Central memory CD4-positive, alpha-beta T cell (primary cell): ENCODE data around the gene STIL.

Experiments used
- DNase-seq: peaks from one replicate; pipeline ENCODE4 v3.0.0; 2022

The STIL gene

DNA sequence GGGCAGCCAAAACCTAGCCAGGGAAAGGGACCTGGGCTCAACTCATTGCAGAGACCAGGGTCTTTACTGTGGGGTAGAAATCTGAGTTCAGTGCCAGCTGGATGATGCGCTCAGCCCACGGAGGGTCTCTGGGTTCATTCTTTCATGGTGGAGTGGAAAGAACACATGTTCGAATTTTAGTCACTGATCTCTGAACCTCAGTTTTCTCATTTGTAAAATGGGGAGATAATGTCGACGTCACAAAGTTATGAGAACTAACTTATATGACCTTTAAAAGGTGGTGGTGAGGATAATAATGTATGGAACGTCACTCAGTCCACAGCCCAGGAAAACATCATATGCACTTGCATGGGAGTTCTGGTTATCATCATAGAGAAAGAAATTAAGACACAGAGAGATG lies 80.8 kb downstream of the STIL start:
- no peak for DNase-seq

DNA sequence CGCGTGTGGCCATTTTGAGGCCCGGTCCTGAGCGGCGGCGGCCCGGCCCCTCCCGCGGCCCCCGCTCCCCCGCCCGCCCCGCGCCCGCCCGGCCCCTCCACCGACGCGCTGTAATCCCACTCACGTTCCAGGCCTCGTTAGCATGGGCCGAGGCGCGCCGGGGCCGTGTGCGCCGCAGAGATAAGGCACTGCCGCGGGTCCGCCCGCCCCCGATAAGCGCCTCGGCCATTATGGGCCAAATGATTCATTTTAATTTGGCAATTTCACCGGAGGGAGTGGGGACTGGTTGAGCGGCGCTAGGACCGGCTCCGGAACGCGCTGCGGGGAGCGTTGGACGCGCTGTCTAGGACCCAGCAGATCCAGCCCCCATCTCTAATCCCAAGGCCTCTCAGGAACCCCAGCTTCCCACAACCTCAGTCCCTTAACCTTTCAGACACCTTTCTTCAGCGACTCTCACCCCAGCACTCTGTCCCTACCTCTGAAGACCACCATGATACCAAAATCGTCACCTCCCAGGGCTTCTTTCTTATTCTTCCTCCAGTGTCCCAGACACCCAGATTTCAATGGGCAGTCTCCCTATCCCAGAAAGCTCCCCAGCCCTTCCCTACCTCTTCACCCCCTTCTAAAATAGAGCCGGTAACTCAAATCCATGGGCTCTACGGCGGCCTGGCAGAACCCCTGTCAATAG lies 81.6 kb downstream of the STIL start, which contains the start of gene TAL1:
Gene TAL1 (minus strand): TSS at position 39 of the 688 bp plus-strand sequence. CDS start 6,337 bp downstream, outside the sequence.
- DNase-seq = no peak

DNA sequence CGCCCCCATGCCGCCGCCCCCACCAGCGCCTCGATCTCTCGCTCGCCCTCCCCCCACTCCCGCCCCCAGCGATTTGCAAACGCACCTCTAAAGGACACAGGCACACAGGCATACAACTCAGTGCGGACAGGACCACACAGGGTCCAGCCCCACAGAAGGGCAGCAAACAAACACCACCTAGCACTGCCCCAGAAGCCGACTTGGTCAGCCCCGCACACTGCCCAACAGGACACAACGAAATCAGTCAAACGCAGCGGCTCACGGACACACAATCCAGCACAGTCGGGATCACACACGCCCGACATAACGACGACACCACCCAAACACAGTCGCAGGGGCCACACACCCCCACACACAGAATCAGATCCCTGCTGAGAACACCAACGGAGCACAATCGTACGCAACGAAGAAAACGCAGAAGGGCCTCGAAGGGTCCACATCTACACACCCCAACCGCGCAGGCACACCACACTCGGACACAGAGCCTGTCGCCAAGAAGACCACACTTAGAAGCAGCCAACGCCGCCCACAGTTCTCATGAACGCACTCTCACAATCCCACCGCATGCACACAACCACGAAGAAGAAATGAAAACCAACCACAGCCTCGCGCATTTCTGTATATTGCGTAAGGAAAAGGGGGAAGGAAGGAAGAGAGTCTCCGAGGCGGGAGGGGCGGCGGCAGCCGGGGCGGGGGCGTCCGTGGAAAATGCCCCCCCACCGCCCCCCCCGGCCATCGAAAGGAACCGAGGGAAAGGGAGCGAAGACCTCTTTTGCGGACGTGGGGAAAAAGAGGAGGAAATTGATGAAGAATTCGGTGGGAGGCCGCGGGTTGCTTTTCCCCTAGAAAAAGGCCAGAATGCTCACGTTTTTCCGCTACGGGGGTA lies 82.4 kb downstream of the STIL start:
- peak; percentile 6 for DNase-seq

DNA sequence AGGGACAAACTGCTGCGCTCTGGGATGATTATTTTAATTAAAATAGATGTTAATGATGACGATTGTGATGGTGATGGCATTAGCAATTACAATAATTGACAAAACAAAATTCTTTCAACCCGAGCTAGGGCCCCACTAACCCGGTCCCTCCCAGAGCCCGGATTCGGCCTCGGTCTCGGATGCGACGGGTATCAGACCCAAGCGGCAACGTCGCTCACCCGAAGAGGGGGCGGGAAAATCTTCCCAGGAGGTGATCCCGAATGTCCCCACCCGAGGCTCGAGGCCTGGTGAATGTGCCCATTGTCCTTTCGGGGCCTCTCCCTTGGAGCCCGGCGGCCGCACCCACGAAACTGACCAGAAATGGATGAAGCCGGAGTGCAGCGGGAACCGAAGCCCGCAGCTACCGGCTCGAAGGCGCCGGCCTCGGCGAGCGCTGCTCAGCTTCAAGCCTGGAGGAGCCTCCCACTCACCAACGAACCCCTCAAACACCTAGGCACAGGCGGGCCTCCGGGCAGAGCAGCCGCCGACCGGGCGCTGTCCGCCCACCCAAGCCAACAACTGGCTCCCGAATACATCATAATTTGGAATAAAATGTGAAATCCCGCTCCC lies 83.2 kb downstream of the STIL start:
- no peak for DNase-seq

DNA sequence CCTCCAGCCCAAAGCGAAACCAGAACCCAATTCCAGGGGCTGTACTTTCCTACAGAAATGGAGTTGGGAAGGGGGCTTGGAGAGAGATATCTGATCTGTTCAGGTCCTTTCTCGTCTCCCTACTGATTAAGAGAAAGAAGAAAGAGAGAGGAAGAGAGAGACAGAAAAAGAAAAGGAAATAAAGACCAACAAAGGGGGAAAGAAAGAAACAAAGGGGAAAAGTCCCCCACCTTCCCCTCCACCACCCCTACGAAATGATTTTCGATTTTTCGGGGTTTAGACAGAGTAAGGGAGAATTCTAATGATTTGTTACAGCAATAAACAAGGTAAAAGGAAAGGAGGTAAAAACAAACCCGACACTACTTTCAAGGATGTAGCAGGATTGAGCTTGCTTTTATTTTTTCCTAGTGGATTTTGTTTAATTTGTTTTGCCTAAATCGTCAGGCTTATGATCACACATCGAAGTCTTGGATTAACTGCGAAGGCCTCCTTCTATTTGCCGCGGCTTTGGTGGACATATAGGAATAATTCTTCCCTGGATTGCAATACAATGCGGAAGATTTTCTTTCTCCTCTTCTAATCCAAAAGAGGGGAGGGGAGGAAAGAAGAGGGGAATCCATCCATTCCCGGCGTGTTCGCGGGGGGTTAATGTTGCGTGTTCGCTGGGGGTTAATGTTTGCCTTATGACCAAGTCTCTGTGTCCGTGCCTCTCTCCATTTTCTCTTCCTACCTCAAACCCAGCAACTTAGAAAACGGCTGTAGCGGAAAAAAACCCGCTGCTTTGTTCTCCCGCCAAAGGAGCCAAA lies 83.9 kb downstream of the STIL start:
- DNase-seq = no peak

DNA sequence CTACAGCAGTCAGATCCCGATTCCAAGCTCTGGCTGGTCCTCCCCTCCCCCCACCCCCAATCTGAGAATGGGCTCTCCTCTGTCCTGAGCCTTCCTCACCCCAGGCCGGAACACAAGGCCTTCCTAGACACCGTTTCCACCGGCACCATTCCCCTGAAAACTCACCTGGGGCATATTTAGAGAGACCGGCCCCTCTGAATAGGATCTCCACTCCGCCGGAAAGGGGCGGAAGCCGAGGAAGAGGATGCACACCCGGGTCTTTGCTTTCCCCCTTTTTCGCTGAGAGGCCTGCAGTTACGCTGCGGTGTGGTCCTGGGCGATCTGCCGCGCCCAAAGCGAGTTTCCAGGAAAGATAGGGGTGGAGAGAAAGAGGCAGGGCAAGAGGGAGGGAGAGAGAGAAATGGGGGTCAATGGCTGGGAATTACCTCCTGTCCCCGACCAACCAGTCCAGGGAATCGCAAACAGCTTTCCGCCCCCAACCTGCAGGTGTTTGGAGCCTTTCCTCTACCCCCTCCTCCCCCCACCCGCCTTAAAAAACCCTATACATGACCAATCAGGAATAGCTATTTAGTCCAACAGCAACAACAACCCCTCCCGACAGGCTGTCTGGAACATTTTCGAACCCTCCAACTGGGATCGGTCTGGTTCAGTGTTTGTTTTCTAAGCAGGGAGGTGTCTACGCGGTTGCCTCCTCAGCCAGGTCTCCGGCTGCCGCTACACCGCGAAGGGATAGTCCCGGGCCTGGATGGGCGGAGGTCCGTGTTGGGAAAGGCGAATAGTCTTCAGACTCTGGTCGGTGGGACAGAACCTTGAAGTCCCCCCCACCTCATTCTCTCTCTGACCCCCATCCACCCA lies 84.7 kb downstream of the STIL start:
- DNase-seq = no peak

DNA sequence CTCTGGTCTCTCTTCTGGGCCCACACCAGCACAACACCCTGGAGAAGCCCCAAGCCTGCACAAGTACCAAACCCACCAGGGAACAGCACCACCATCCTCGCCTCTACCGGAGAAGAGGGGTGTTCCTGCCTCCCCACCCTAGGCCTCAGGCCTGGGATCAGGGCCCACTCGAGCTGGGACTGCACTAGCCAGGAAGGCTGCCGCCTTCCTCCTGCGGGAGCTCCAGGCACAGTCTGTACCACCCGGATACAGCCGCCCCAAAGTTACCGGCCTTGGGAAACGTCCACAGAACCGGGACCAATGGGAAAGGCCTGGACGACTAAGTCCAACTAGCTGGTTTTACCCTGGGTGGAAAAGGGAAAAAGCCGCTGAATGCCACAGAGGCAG lies 85.3 kb downstream of the STIL start:
- no peak for DNase-seq

DNA sequence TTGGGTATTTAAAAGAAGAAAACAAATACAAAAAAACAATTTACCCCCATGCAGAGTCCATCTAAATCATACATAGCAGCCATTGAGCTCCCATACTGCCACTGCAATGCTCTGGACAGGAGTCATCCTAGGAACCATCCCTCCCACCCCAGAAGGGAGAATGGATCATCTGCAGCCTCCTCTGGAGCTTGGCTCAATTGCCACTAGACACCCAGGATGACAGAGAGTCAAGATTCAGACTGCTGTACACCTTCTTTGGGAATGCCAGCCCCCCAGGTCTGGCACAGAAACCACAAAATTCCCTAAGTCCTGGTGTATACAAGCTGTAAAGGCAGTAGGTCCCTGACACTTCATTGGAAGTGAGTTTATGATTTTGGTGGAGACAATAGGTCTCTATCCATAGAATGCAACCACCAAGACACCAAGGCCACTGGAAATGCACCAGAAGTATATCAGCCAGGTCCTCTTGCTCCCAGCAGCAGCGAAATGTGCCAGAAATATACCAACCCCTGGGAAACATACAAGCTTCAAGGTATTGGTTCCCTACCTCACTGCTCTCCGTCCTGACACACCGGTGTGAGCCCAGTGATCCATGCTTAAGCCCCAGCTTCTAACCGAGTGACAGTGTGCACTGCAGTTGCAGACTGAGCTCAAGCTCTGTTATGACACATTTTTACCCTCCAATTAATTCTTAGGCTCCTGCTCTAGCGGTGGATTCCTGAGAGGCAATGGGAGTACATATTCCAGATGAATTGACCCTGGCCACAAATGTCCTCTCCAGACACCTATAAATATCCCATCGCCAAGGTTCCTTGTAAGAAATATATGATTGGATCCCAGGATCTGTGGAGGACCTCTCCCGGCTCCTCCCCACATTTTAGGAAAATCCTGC lies 86.4 kb downstream of the STIL start:
- no peak for DNase-seq

DNA sequence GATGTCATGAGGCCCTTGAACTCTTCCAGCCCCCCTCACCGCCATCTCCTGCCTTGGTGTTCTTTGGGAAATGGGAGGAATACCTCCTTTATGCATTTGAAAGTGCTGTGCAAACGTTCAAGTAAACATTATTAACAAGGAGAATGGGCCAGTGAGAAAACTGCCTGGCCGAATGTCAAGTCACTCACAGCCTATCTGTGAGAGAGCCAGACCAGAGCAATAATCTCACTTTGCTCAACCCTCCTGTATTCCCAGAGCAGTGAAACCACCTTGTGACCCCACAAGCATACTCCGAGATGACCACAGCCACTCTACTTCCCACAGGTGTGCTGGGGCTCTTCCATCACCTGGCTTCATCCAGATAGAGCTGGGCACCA lies 87.1 kb downstream of the STIL start:
- DNase-seq = no peak

DNA sequence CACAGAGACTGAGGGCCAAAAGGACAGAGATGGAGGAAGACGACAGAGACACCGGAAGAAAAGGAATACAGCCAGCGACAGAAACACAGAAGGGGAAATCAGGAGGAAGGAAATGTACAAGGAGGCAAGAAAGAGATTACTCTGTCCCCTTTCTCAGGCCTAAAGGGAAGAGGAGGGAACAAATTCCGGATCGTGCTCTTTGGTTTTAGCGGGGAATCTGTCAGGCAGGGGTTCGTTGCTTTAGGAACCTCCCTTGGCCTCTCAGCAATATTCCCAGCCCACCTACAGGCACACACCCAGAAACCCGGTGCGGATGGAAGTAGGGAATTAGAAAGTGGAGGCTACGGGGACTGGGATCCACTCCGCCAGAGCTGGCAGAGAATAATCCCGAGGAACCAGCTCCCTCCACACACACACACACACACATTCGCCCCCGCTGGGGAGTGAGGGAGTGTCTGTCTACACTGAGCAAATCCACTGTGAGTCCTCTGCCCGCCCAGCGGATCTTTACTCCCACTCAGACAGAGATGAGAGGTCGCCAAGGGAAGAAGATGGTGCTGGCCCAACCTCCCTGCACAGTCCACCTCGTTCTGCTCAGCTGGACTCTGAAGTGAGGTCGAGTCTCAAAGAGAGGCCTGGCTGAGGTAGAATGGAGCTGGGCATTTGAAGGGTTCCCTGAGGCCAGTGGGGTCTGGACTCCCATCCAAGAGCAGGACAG lies 87.7 kb downstream of the STIL start:
- DNase-seq = no peak

DNA sequence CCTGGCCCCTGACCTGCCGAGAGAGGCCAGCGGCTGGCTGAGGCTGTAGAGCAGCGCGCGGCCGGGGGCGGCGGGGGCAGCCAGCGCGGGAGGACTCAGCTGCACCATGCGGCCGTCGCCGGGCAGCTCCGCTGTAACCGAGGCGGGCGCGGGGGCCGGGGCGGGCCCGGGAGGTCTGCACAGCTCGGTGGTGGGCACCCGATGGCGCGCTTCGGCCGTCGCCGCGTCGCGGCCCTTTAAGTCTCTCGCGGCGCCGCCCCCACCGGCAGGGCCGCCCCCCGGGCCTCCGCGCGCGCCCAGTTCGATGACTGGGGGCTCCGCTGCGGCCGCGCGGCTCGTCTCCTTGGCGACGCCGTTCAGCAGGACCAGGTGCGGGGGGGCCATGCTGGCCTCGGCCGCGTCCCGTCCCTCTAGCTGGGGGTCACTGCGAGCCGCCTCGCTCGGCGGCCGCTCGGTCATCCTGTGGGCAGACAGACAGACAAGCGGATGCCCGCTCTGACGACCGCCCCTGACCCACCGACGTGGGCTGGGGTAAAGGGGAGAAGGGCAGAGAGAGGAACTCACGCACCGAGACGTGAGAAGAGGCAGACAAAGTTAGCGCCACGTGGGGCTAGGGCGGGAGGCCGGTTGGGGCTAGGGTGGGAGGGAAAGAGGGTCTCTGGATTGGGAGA lies 88.4 kb downstream of the STIL start:
- no peak for DNase-seq

DNA sequence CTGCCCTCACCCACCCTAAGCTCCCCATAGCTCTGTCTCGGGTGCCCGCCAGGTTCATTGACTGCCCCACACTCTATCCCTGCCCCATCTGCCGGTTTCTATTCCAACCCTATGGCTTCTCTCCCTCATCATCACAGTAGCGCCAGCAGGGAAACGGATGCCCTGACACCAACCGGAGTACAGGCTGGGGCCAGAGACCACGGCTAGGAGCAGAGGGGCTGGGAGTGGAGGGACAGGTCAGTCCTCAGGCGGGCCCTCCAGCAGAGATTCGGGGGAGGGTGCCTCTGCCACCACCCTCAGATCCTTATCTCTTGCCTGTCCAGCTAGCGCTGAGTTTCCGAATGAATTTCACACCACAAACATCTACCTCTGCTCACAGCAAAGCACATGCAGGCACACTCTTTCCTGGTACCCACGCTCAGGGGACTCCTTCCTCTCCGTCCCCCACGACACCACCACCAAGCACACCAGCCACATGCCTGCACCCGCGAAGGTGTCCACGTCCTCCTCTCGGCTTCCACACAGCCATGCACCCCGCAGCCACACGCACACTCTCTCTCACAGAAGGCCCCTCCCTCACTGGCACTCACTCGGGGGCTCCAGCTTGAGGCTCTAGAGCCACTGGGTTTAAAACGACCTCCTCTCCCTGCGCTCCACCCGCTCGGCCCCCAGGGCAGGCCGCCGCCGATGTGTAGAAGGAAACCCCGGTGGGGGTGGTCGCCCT lies 89.1 kb downstream of the STIL start:
- no peak for DNase-seq

DNA sequence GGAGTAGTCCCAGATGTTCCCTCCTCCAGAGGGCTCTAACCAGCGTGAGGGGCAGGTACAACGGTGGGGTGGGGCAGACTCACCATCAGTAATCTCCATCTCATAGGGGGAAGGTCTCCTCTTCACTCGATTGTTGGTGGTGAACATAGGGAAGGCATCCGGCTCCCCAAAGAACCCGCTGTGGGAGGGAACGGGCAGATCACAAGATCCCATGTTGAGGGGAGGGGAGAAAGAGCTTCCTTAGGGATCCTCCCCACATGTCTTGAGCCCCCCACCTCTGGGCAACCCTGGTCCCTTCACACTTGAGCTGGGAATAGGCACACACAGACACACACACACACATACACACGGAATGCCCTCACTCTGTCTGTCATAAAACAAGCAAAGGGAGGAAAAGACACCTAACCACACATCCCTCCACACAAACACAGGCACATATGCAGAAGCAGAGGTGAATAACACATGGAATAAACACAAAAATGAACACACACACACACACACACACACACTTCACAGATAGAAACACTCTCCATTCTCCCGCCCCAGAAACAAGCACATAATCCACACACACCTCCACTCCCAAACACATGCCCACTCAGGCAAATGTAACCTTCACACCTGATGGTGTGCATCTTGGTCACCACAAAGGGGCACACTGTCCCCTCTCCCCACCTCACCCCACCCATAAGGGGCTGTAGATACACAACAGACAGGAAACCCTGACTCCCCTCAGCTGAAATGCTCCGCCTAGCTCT lies 89.8 kb downstream of the STIL start:
- DNase-seq = no peak

DNA sequence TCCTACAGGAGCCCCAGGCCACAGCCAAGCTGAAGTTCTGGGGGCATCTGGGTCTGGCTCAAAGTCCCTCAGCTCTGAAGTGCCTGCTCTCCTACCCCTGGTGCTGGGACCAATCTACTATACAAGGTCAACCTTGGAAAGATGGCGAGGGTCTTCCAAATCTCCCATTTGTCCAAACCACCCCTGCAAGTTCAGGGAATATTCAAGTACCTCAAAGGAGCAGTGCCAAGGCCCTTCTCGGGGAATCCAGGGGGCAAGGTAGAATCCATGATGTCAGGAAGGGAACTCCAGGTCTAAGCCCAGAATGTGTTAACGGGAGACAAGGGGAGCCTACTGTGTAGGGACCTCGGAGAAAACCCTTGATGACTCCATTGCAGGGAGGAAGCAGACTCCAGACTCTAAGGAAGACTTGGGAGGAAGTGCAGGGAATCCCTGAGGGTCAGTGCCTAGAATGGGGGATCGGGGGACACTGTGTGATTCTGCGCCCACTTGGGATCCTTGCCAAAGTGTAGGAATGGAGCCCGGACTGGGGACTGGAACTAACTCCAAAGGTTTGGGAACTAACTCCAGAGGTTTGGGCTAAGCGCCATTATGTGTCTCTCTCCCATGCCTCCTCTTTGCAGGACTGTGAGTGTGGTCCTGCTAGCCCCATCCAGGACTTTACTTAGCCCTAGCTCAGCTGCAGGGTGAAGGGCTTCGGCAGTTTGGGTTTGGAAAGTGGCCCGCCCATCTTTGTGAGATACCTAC lies 90.6 kb downstream of the STIL start:
- no peak for DNase-seq

DNA sequence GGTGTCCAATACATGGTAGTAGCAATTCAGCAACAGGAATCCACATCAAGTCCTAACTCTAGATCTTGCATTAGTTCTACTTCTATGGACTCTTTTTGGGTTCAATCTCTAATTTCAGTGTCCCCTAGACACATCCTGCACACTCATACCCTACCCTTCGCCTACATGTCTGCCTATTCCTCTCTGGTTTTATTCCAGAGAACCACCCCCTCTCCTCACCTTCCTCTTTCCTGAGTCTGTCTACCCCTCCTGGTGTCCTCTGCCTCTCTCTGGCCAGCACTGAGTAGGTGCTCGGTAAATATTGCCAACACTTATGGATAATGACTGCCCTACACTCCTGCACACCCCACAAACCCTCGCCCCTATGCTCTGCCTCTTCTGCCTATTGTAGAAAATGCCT lies 91.5 kb downstream of the STIL start:
- DNase-seq = no peak

DNA sequence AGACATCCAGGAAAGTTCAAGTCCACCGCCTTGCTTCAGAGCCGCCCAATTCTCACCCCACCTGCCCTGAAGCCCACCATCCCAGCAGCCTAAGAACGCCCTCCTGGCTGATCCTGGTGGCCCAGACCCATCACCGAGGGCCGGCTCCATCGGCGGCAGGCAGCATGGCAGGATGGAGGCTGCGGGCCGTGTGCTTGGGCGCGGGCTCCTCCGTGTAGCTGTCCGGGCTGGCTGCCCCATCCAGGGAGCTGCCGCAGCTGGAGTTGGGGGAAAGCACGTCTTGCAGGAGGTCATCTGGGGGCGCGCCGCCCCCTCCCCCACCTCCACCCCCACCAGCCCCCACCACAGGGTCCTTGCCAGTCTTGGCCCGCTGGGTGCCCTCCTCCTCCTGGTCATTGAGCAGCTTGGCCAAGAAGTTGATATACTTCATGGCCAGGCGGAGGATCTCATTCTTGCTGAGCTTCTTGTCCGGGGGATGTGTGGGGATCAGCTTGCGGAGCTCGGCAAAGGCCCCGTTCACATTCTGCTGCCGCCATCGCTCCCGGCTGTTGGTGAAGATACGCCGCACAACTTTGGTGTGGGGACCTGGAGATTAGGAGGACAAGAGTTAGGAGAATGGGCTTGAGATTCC lies 94.2 kb downstream of the STIL start:
- DNase-seq = no peak

DNA sequence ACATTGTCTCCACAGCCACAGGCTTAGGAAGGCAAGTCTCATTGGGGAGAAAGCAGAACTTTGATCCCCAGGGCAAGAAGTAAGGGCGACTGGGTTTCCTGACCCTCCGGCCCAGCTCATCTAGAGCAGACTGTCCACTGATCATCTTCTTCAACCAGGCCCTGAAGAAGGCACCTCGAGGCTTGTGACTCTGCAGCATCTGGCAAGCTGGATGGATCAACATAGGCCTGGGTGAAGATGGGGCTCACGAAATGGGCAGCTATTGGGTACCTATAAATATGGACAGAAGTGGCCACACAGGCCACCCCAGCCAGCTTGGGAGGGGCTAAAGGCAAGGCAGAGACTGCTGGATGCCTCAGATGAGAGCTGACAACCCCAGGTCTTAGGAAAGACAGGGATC lies 94.9 kb downstream of the STIL start:
- no peak for DNase-seq
